ENCODE results near the gene KHDC4. TPM values are rescaled to one million over a fixed set of nuclear protein-coding genes. Genes with fewer than 3 reads are reported as not detected.
A peak's percentile ranks its signal among the peaks of the same experiment; 100 is the strongest.
"Not testable (repeated sequence)": the region's sequence is repeated elsewhere in the genome, so short reads cannot be mapped to it uniquely, and the experiment has no call there.

The KHDC4 gene
- total RNA-seq, 1 donor from 2014 or later = 92.2 TPM

DNA sequence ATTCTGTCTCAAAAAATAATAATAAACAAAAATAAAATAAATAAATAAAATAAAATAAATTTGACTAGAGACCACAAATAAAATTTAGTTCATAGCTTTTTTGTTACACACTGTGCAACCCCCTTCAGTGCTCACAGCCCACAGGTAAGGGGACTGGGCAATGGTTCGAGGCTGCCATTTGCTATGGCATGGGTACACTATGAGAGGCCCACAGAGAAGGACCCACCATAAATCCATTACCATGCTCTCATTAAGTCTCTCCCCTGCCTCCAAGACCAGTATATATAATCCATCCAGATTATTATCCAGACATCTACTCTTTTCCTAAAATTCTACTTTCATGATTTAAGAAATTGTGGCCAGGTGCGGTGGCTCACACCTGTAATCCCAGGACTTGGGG, 14.4 kb downstream of the KHDC4 start:
- no peaks in the 10 kb centered on the region for H3K4me1 Mint-ChIP-seq
- H3K4me3 Mint-ChIP-seq = no peak overlapping the region
- no peaks in the 10 kb centered on the region for H3K27me3 Mint-ChIP-seq
- no peaks in the 10 kb centered on the region for H3K9me3 Mint-ChIP-seq
- H3K36me3 Mint-ChIP-seq (ENCODE audit: low read depth) = peaks cover 75% of the 10 kb centered on the region
- DNase-seq = no peak
- intact Hi-C loops (cut with micrococcal nuclease) = no loop called here
- no peak overlapping the region for H3K27ac Mint-ChIP-seq

DNA sequence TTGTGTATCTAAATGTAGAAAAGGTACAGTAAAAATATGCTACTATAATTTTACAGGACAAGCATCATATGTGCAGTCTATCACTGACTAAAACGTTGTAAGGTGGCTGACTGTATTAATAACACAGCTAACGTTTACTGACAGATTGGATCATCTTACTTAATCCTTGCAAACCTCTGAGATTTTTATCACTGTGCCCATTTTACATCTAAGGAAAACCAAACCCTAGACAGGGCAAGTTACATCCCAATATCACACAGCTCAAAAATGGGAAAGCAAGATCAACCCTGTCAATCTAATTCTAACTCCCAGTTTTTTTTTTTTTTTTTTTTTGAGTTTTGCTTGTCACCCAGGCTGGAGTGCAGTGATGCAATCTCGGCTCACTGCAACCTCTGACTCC, 15.6 kb downstream of the KHDC4 start:
- H3K9me3 Mint-ChIP-seq = no peaks in the 10 kb centered on the region
- H3K4me1 Mint-ChIP-seq = no peaks in the 10 kb centered on the region
- intact Hi-C loops (cut with micrococcal nuclease) = no loop called here
- no peaks in the 10 kb centered on the region for H3K27me3 Mint-ChIP-seq
- H3K27ac Mint-ChIP-seq = no peak overlapping the region
- DNase-seq = no peak
- H3K36me3 Mint-ChIP-seq (ENCODE audit: low read depth) = peaks cover 78% of the 10 kb centered on the region
- no peak overlapping the region for H3K4me3 Mint-ChIP-seq

DNA sequence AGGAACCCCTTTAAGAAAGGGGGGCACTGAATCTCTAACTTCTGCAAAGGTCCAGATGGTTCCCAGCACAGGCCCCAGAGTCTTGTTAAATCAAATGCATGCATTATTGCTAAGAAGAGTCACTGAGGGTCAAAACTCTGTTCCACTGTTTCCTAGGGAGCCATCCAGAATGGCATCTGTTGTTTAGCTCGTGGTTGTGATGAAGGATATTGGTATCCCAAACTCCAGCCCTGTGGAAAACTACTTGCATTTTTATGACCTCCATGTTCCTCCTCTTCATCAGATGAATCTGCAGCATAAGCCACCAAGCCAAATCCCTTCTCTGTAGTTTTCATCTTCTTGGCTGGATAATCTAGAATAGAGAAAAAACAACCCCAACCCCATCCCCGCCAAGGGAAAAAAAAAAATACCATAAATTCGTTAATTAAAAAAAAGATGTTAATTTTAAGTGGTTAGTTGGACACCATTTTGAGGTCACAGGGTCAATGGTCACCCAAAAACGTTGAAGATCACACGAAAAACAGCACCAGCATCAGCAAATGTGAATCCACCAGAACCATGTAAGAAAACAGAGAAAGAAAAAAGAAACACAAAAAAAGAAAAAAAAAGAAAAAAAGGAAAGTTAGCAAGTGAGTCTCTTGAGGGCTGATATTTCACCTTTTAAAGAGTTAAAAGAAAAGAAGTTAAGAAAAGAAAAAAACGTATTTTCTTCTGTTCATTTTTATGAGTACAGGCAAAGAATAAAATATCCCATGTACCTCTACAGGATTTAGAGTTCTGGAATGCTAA, 20.1 kb downstream of the KHDC4 start:
- H3K4me1 Mint-ChIP-seq = peaks cover 21% of the 10 kb centered on the region
- no peaks in the 10 kb centered on the region for H3K9me3 Mint-ChIP-seq
- intact Hi-C loops (cut with micrococcal nuclease) = no loop called here
- peaks cover 77% of the 10 kb centered on the region for H3K36me3 Mint-ChIP-seq (ENCODE audit: low read depth)
- H3K27me3 Mint-ChIP-seq = no peaks in the 10 kb centered on the region
- no peak overlapping the region for H3K4me3 Mint-ChIP-seq
- H3K27ac Mint-ChIP-seq = no peak overlapping the region
- no peak for DNase-seq

DNA sequence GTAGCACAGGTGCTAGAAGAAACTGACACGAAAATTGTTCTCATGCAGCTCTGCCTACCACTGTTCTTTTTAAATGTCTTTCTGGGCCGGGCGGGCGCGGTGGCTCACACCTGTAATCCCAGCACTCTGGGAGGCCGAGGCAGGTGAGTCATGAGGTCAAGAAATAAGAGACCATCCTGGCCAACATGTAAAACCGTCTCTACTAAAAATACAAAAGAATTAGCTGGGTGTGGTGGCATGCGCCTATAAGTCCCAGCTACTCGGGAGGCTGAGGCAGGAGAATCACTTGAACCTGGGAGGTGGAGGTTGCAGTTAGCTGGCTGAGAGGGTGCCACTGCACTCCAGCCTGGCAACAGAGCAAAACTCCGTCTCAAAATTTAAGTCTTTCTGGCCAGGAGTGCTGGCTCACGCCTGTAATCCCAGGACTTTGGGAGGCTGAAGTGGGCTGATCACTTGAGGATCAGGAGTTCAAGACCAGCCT, 22.1 kb downstream of the KHDC4 start:
- Mint-ChIP-seq H3K27ac (peak overlapping the region; percentile 99), H3K27me3 (no peaks in the 10 kb centered on the region), H3K4me3 (peak overlapping the region; percentile 97), H3K9me3 (no peaks in the 10 kb centered on the region), H3K36me3 (ENCODE audit: low read depth) (peaks cover 72% of the 10 kb centered on the region), H3K4me1 (peaks cover 21% of the 10 kb centered on the region)
- intact Hi-C loops (cut with micrococcal nuclease) = no loop called here
- no peak for DNase-seq

DNA sequence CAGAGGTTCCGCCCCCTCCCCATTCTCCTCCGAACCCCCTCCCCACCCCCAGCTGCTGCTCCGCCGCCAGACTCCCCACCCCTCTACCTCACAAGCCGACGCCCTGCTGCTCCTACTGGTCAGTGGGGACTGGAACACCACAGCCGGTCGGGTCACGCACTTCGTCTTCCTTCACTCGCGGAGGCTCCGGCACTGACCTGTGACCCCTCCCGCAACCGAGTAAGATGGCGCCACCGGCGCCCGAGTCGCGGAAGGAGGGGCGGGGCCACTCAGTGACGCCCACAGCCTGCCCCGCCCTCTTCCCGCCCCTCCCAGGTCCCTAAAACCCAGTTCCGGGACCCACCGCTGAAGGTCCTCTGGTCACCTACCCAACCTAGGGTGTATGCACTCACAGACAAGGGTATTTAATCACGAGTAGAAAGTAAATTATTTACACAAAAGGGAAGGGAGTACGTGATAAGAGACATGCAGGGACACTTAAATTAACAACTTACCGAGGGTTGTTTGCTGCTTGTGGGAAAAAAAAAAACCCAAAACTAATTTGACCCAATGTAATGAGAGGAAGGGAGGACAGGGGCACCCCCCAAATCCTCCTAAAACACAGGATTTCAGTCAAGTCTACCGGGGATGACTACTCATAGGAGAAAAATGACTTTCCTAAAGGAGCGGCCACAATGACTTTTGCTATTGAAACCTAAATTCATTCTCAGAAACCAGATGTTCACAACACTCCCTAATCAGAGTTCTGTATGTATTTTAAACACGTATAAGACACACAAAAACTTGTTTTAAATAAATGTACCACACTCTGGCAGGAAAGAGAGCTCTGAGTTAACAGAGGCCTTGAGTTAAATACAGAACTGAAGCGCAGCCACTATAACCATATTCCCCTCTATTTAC, 22.8 kb downstream of the KHDC4 start, which contains the start of gene RIT1:
Gene RIT1 (minus strand): TSS at position 194 of the 900 bp plus-strand sequence. CDS start 588 bp downstream, outside the sequence.
- no peaks in the 10 kb centered on the region for H3K9me3 Mint-ChIP-seq
- no peaks in the 10 kb centered on the region for H3K27me3 Mint-ChIP-seq
- H3K4me3 Mint-ChIP-seq = peak within 1 kb of the TSS; percentile 97
- H3K36me3 Mint-ChIP-seq (ENCODE audit: low read depth) = peaks cover 68% of the 10 kb centered on the region
- peak; percentile 95 for DNase-seq
- peak within 1 kb of the TSS; percentile 99 for H3K27ac Mint-ChIP-seq
- intact Hi-C loops (cut with micrococcal nuclease) = loop anchor here (1.0 to 2.0 kb wide), 3 partner anchors 23 to 143 kb away; partner anchors contain the start of genes GON4L, KHDC4 and LAMTOR2
- peaks cover 21% of the 10 kb centered on the region for H3K4me1 Mint-ChIP-seq

DNA sequence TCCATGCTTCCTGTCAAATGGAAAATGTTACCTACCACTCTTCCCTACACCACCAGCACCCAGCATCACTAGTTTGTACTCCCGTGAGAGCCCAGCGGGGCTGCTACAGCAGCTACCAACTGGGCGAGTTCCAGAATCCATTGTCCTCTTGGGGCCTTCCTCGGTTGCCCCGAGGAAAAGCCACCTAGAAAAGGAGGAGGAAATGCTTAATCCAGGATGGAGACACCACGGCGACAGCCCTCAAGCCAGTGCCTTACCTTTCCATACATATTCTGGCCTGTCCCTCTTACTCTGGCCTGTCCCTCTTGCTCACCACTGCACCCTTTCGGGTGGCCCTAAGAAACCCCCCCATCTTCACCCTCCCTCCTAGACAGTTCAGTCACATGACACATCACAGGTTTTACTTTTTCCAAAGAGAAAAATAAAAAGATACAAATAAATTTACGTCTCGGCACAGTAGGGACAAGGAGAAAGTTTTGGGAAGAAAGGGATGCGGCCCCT, 23.5 kb downstream of the KHDC4 start:
- Mint-ChIP-seq H3K27me3 (no peaks in the 10 kb centered on the region), H3K27ac (peak overlapping the region; percentile 99), H3K4me1 (peaks cover 21% of the 10 kb centered on the region), H3K9me3 (no peaks in the 10 kb centered on the region), H3K4me3 (peak overlapping the region; percentile 97), H3K36me3 (ENCODE audit: low read depth) (peaks cover 63% of the 10 kb centered on the region)
- intact Hi-C loops (cut with micrococcal nuclease) = loop anchor here (1.0 to 2.0 kb wide), 3 partner anchors 24 to 144 kb away; partner anchors contain the start of genes GON4L, KHDC4 and LAMTOR2
- peak; percentile 74 for DNase-seq

DNA sequence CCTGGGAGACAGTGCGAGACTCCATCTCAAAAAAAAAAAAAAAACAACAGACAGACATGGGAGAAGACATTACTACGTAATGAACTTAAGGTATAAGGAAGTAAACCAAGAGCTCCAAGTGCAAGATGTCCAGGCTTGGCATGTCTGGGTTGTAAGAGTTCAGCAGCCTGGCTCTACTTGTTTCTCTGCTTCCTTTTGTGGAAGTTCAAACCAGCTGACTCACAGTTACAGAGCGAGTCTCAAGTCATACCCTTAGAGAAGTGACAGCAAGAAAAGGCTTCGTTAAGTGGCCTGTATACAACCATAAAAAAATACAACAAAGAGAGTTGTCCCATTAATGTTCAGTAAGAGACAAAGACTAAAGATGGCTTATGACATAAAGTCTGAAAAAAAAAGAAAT, 24.3 kb downstream of the KHDC4 start:
- intact Hi-C loops (cut with micrococcal nuclease) = loop anchor here (2.0 kb wide), 1 partner anchor 145 kb away; the partner anchor contains the start of gene LAMTOR2
- Mint-ChIP-seq H3K9me3 (no peaks in the 10 kb centered on the region), H3K27me3 (no peaks in the 10 kb centered on the region), H3K4me1 (peaks cover 21% of the 10 kb centered on the region), H3K4me3 (peak overlapping the region; percentile 97), H3K27ac (peak overlapping the region; percentile 99), H3K36me3 (ENCODE audit: low read depth) (peaks cover 58% of the 10 kb centered on the region)
- no peak for DNase-seq

DNA sequence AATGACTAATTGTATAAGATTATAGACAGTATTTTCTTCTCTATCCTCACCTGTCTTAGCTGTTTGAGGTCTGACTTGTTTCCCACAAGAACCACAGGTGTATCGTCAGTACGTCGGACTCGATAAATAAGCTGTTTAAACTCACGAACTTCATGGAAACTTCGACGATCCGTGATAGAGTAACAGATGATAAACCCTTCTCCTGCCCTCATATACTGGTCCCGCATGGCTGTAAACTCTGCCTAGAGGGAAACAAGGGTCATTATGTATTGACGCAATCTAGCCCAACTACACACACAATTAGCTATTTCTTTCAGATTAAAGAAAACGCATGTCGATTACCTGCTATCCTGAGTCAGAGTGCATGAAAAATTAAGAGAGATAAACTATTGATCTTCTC, 30.0 kb downstream of the KHDC4 start:
- Mint-ChIP-seq H3K27ac (no peak overlapping the region), H3K4me3 (no peak overlapping the region), H3K9me3 (no peaks in the 10 kb centered on the region), H3K27me3 (no peaks in the 10 kb centered on the region), H3K4me1 (no peaks in the 10 kb centered on the region), H3K36me3 (ENCODE audit: low read depth) (peaks cover 46% of the 10 kb centered on the region)
- intact Hi-C loops (cut with micrococcal nuclease) = no loop called here
- no peak for DNase-seq

DNA sequence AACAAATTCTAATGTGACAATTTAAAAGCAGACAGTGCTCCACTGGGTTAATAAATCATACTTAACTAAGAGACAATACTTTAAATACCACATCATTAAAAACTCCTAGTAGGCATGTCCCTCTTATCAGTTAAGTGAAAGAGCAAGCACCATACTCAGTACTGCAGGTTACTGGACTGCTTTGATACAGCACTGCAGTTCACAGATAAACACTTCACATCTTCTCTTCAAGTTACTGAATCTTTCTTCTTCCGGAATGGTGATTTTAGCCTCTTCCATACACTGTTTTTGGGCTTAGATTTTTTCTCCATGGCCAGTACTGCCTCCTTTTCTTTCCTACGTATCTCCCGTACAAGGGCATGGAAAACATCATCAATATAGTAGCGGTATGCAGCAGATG, 34.1 kb downstream of the KHDC4 start:
- H3K36me3 Mint-ChIP-seq (ENCODE audit: low read depth) = peaks cover 47% of the 10 kb centered on the region
- no peaks in the 10 kb centered on the region for H3K9me3 Mint-ChIP-seq
- H3K27ac Mint-ChIP-seq = peak overlapping the region; percentile 1

DNA sequence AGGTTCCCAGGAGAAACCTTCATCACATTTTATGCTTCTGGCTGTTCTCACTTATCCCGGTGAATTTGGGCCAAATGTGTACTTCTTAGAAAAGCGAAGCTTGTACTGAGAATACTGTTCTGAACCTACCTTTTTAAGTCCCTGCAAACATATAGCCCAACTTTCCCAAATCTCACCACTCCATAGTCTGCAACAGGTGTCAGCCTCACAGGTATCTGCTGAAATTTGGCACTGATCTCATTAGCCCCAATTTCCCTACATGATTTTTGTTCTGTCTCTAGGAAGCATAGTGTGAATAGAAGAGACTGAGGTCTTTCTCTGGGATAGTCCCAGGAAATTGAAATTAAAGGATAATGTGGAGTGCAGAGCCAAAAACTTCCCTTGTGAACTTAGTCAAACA, 34.5 kb downstream of the KHDC4 start:
- DNase-seq = no peak
- Mint-ChIP-seq H3K4me1 (peaks cover 2% of the 10 kb centered on the region), H3K9me3 (no peaks in the 10 kb centered on the region), H3K4me3 (no peak overlapping the region), H3K27me3 (no peaks in the 10 kb centered on the region), H3K27ac (no peak overlapping the region), H3K36me3 (ENCODE audit: low read depth) (peaks cover 45% of the 10 kb centered on the region)
- intact Hi-C loops (cut with micrococcal nuclease) = no loop called here

More for the DNA sequence above, 34.1 kb downstream of the KHDC4 start:
- intact Hi-C loops (cut with micrococcal nuclease) = no loop called here
- Mint-ChIP-seq H3K4me1 (peaks cover 2% of the 10 kb centered on the region), H3K27me3 (no peaks in the 10 kb centered on the region), H3K4me3 (no peak overlapping the region)
- no peak for DNase-seq

DNA sequence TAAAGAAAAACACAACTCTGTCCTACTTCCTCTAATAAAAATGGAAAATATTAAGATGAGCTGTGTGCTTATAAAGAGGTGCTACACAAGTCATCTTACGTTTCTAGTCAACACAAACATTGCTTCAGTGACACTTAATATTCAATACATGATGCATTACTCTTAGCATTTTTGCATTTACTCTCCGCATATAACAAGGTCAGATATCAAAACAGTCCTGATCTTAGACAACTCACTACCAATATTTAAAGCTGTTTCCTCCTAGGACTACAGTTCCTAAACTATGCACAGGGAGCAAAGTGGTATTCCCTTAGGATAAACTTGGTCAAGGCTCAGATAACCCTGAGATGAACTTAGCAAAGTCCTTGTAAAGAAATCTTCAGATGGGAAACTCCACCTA, 35.3 kb downstream of the KHDC4 start:
- H3K36me3 Mint-ChIP-seq (ENCODE audit: low read depth) = peaks cover 39% of the 10 kb centered on the region
- intact Hi-C loops (cut with micrococcal nuclease) = no loop called here

DNA sequence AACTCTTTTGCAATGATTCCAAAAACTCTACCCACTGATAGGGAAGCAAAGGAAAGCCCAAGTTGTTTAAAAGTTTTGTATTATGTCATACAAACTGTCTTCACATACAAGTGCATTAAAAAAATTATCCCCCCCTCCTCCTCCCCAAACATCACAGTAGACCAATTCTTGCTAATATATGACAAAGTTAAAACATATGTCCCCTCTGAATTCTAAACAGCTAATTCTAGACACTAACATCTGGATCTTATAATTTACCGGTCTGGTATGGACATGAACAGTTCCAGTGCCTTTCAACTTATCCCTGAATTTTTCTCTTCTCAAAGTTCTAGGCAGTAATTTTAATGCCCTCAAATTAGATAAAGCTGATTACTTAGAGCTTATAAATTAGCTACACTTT, 36.5 kb downstream of the KHDC4 start:
- Mint-ChIP-seq H3K4me3 (no peak overlapping the region), H3K9me3 (no peaks in the 10 kb centered on the region), H3K4me1 (peaks cover 14% of the 10 kb centered on the region), H3K36me3 (ENCODE audit: low read depth) (peaks cover 37% of the 10 kb centered on the region), H3K27ac (peak overlapping the region; percentile 60), H3K27me3 (no peaks in the 10 kb centered on the region)
- no peak for DNase-seq
- intact Hi-C loops (cut with micrococcal nuclease) = no loop called here

More for the DNA sequence above, 35.3 kb downstream of the KHDC4 start:
- peak overlapping the region; percentile 35 for H3K27ac Mint-ChIP-seq
- peaks cover 3% of the 10 kb centered on the region for H3K4me1 Mint-ChIP-seq
- no peak for DNase-seq
- no peaks in the 10 kb centered on the region for H3K9me3 Mint-ChIP-seq
- no peaks in the 10 kb centered on the region for H3K27me3 Mint-ChIP-seq
- H3K4me3 Mint-ChIP-seq = no peak overlapping the region

DNA sequence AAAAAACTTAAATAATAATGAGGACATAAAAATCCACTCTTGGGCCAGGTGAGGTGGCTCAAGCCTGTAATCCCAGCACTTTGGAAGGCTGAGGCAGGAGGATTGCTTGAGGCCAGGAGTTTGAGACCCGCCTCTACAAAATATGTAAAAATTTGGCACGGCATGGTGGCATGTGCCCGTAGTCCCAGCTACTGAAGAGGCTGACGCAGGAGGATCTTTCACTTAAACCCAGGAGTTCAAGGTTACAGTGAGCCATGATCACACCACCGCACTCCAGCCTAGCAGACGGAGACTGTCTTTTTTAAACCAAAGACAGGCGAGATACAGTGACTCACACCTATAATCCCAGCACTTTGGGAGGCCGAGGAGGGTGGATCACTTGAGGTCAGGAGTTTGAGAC, 37.7 kb downstream of the KHDC4 start:
- Mint-ChIP-seq H3K4me1 (peaks cover 14% of the 10 kb centered on the region), H3K36me3 (ENCODE audit: low read depth) (peaks cover 33% of the 10 kb centered on the region)
- H3K9me3 Mint-ChIP-seq; H3K27ac Mint-ChIP-seq; H3K4me3 Mint-ChIP-seq; DNase-seq; intact Hi-C loops (cut with micrococcal nuclease); H3K27me3 Mint-ChIP-seq: not testable (repeated sequence)

All from activated CD4-positive, alpha-beta T cell treated with anti-CD3 and anti-CD28 coated beads, Interleukin-2, amount 10 ng/mL, durations not matched to agents 24 days and 14 days (primary cell).